GM18870 (cell line): ENCODE results near the gene GLB1L2.

Experiments used
- ATAC-seq: cut with Tn5 transposase; IDR thresholded peaks from one replicate; pipeline ENCODE4 v1.9.1; 2021; ENCODE audit warnings: moderate library complexity; ENCODE audit not compliant: unreplicated experiment

GLB1L2 gene

GRCh38 chr11:134417871-134418840 lies 86.4 kb downstream of the GLB1L2 start:
- ATAC-seq = no peak

DNA sequence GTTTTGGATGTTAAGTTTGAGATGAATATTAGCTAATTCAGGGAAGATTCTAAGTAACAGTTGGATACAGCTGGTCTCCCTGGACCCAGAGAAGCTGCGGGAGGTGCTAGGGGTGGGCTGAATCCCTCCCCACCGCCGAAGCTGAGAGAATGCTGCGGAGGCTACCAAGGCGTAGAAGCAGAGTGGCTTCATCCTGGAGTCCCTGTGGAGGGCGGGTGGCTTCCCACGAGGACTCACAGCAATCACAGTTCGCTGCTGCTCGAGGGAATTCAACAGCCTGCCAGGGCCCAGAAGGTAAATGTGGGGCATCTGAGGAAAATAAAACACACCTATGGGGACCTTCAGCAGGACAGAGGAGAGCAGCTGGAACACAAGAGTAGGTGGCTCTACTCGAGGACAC lies 91.3 kb downstream of the GLB1L2 start:
- no peak for ATAC-seq

GRCh38 chr11:134425413-134425812 lies 93.6 kb downstream of the GLB1L2 start:
- ATAC-seq = no peak
